Femur (tissue), 1 donor: ENCODE data around the gene LMNB1.
"Not testable (repeated sequence)": the region's sequence is repeated elsewhere in the genome, so short reads cannot be mapped to it uniquely, and the experiment has no call there.

Experiments used
- DNase-seq: peaks from one replicate; pipeline ENCODE4 v3.0.0-alpha.2; 2017

The LMNB1 gene

DNA sequence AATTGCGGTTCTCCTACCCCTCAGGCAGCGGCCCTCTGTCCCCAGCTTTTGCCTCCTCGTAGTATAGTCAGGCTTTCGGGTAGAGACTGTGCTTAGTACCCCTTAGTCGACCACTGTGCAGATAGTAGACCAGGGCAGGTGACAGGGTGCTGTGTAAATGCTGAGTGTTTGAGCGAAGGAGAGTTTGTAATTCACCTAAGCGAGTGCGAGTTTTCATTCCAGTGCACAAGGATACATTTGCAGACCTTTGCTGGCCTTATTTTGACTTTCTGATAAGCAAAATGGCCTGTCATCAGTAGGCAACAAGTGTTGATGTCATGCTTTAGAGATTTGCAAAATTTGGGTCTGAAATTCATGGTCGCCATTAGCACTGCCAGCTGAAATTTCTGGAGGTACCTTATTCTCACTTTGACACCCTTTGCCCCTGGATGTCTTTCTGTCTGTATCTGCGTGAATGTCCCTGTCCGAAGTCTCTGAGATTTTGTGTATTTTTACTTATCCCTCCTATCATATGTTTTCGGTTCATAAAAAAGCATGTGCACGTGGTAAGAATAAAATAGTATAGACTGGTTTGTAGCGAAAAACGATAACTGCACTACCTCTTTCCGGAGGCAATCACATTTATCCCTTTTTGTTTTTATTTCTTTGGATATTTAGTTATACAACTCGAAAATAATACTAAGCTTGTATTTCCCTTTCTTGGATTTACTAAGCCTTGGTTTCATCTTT is 1.9 kb downstream of the LMNB1 start:
- DNase-seq: no peak

DNA sequence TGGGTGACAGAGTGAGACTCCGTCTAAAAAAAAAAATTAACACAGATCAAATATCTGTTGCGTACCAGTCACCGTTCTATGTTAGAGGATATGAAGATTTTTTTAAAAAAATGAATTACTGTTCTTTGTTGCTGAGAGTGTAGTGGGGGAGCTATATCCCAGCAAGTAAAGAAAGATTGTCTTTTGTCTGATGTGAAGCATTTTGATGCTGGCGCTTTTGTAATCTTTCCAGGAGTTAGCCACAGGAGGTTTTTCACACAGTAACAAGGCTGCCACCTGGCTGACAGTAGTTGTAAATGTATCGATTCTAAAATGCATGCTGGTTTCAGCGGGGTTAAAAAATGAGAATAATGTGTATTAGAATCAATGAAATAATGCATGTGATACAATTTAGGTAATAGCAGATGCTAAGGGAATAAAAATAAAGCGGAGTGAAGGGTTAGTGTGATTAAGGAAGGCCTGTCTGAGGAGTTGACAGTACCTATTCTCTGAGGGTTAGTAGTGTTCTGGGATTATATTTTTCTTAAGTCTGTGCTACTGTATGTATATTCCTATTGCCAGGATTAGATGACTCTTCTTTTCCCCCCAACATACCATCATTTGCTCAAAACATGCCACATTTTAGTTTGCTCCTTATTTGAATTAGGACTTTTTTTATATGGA is 3.4 kb downstream of the LMNB1 start:
- peak; percentile 61 for DNase-seq

GRCh38 chr5:126788409-126788808 is 11.5 kb downstream of the LMNB1 start:
- not testable (repeated sequence) for DNase-seq

GRCh38 chr5:126793097-126793496 is 16.2 kb downstream of the LMNB1 start:
- no peak for DNase-seq

DNA sequence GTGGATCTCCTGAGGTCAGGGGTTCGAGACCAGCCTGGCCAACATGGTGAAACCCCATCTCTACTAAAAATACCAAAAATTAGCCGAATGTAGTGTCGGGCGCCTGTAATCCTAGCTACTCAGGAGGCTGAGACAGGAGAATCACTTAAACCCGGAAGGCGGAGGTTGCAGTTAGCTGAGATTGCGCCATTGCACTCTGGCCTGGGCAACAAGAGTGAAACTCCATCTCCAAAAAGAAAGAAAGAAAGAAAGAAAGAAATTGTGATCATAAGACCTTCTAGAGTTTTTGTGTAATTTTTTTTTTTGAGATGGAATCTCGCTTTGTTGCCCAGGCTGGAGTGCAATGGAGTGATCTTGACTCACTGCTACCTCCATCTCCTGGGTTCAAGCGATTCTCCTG is 16.7 kb downstream of the LMNB1 start:
- DNase-seq: not testable (repeated sequence)

GRCh38 chr5:126794157-126794828 is 17.4 kb downstream of the LMNB1 start:
- DNase-seq: no peak

DNA sequence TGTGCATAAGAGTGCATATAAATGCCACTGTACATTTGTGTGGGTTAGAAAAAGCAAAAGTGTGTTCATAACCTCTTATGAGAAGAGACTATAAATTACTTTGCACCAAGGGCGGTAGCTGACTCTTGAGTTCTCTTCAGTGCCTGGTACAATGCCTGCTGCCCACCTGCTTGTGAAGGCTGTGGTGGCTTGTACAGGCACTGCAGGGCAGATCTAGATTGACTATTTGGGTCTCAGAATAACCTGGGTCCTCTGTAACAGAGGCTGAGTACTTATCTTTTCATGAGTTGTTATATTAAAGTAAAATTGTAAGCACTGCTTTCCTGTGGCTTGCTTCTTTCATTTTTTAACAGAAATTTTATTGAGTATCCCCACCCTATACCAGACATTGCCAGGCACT is 22.8 kb downstream of the LMNB1 start:
- DNase-seq: no peak

- DNase-seq: no peak
Observed at GRCh38 chr5:126801174-126801991, 24.4 kb downstream of the LMNB1 start.

- DNase-seq: no peak
Observed at GRCh38 chr5:126801992-126802294, 25.0 kb downstream of the LMNB1 start.

GRCh38 chr5:126805063-126805462 is 28.1 kb downstream of the LMNB1 start:
- DNase-seq: no peak

DNA sequence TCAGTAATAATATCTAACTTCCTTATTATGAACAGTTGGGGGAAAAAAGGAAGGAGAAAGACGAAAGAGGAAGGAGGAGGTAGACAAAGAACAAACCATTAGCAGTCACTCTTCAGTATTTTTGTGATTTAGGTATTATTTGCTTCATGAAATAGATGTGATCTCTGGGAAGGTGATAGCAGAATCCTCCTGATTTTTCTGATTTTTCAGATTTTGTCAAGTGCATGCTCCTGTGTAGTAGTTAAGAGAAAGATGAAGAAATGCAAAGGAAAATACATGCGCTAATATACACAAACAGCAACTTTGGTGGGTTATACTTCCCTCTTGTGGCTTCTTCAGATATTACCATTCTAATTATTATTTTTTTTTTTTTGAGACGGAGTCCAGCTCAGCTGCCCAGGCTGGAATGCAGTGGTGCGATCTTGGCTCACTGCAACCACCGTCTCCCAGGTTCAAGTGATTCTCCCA is 31.6 kb downstream of the LMNB1 start:
- DNase-seq: no peak

GRCh38 chr5:126809916-126810315 is 33.0 kb downstream of the LMNB1 start:
- DNase-seq: no peak

GRCh38 chr5:126810596-126811380 is 33.9 kb downstream of the LMNB1 start:
- DNase-seq: no peak

- DNase-seq: no peak
Observed at GRCh38 chr5:126811515-126812198, 34.7 kb downstream of the LMNB1 start.

DNA sequence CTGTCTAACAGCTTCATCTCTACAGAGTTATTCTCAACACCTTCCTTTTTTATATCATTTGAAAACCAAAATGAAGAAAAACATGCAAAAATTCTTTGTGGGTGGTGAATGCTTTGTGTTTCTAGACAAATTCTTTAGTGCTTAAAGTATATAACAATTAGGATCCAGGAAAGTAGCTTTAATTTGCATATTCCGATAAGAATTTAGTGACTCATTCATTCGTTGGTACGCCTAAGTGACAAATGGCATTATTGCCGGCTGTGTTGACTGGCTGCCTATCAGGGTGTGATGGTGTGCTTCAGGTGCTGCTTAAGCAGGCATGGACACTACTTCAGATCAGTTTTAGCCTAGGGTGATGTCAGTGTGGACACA is 35.2 kb downstream of the LMNB1 start:
- DNase-seq: no peak

DNA sequence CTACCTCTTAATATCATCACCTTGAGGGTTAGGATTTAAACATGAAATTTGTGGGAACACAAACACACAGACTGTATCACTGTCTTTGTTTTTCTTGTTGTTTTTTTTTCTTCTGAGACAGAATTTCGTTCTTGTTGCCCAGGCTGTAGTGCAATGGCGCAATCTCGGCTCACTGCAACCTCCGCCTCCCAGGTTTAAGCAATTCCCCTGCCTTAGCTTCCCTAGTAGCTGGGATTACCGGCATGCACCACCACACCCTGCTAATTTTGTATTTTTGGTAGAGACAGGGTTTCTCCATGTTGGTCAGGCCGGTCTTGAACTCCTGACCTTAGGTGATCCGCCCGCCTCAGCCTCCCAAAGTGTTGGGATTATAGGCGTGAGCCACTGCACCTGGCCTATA is 36.9 kb downstream of the LMNB1 start:
- not testable (repeated sequence) for DNase-seq

GRCh38 chr5:126814721-126815404 is 37.9 kb downstream of the LMNB1 start:
- no peak for DNase-seq

DNA sequence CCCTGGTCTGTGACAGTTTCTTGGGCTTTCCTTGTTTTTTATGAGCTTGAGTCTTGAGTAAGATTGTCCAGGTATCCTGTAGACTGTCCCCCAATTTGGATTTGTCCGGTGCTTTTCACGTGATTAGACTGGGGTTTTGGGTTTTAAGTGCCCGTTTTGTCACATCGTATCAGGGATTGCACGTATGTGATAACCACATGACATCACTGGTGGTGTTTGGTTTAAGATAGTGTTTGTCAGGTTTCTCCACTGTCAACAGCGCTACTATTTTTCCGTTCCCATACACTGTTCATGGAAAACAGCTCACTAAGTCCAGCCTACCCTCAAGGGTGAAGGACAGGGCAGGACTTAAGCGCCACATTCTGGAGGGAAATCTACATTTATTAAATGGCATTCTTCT is 39.7 kb downstream of the LMNB1 start:
- DNase-seq: no peak

- no peak for DNase-seq
Observed at GRCh38 chr5:126818736-126819135, 41.8 kb downstream of the LMNB1 start.

DNA sequence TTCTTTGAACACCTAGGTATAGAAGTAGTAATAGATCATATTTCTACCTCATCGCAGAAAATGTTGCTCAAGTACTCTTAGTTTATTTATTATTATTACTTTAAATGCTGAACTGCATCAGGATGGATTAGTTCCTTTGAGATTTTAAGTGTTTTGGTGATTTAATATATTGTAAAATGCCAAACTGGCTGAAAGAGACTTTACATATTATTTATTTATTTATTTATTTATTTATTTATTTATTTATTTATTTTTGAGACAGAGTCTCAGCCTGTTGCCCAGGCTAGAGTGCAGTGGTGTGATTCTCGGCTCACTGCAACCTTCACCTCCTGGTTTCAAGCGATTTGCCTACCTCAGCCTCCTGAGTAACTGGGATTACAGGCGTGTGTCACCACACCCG is 42.3 kb downstream of the LMNB1 start:
- no peak for DNase-seq

GRCh38 chr5:126826619-126827215 is 49.8 kb downstream of the LMNB1 start:
- DNase-seq: no peak
